ENCODE measurements around the gene FIGNL1.

- TF ChIP-seq, protein P1, sequence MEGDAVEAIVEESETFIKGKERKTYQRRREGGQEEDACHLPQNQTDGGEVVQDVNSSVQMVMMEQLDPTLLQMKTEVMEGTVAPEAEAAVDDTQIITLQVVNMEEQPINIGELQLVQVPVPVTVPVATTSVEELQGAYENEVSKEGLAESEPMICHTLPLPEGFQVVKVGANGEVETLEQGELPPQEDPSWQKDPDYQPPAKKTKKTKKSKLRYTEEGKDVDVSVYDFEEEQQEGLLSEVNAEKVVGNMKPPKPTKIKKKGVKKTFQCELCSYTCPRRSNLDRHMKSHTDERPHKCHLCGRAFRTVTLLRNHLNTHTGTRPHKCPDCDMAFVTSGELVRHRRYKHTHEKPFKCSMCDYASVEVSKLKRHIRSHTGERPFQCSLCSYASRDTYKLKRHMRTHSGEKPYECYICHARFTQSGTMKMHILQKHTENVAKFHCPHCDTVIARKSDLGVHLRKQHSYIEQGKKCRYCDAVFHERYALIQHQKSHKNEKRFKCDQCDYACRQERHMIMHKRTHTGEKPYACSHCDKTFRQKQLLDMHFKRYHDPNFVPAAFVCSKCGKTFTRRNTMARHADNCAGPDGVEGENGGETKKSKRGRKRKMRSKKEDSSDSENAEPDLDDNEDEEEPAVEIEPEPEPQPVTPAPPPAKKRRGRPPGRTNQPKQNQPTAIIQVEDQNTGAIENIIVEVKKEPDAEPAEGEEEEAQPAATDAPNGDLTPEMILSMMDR (IDR thresholded peaks at IDR 0.05) = no peak
- TF ChIP-seq POLR2AphosphoS5 (IDR thresholded peaks at IDR 0.05) = no peak
- TF ChIP-seq EP300 (IDR thresholded peaks at IDR 0.05) = no peak
- TF ChIP-seq POLR2A (IDR thresholded peaks at IDR 0.05) = no peak
These were observed 52.7 kb downstream of the FIGNL1 start for GRCh38 chr7:50397320-50397970.
